Raji (cell line): ENCODE data around the gene PLA2G4B.

Source experiments
- POLR2A ChIP-seq: IDR thresholded peaks from 2 replicates; pipeline ENCODE4 v1.6.1; 2011; ENCODE audit warnings: low read depth, low read length, control low read depth; ENCODE audit not compliant: insufficient read depth

PLA2G4B gene

GRCh38 chr15:41878355-41878699, 39.7 kb downstream of the PLA2G4B start:
- TF ChIP-seq POLR2A: no peak

- TF ChIP-seq POLR2A: no peak
Measured at GRCh38 chr15:41879321-41879845, 40.7 kb downstream of the PLA2G4B start.

- no peak for TF ChIP-seq POLR2A
Measured at GRCh38 chr15:41880156-41880877, 41.7 kb downstream of the PLA2G4B start.

GRCh38 chr15:41881086-41881485, 42.4 kb downstream of the PLA2G4B start:
- TF ChIP-seq POLR2A: no peak

- no peak for TF ChIP-seq POLR2A
Measured at GRCh38 chr15:41881550-41881919, 42.9 kb downstream of the PLA2G4B start.

- no peak for TF ChIP-seq POLR2A
Measured at GRCh38 chr15:41881920-41882688, 43.5 kb downstream of the PLA2G4B start.

GRCh38 chr15:41882689-41883483, 44.2 kb downstream of the PLA2G4B start:
- no peak for TF ChIP-seq POLR2A

- no peak for TF ChIP-seq POLR2A
Measured at GRCh38 chr15:41883484-41883825, 44.8 kb downstream of the PLA2G4B start.

- TF ChIP-seq POLR2A: no peak
Measured at GRCh38 chr15:41884458-41884857, 45.8 kb downstream of the PLA2G4B start.

GRCh38 chr15:41885321-41885720, 46.7 kb downstream of the PLA2G4B start:
- TF ChIP-seq POLR2A: no peak

GRCh38 chr15:41885841-41886240, 47.2 kb downstream of the PLA2G4B start:
- TF ChIP-seq POLR2A: no peak

GRCh38 chr15:41886741-41887140, 48.1 kb downstream of the PLA2G4B start:
- no peak for TF ChIP-seq POLR2A

GRCh38 chr15:41887161-41887560, 48.5 kb downstream of the PLA2G4B start:
- no peak for TF ChIP-seq POLR2A

GRCh38 chr15:41887893-41888292, 49.2 kb downstream of the PLA2G4B start:
- TF ChIP-seq POLR2A: no peak

- no peak for TF ChIP-seq POLR2A
Measured at GRCh38 chr15:41888662-41889253, 50.1 kb downstream of the PLA2G4B start.

- no peak for TF ChIP-seq POLR2A
Measured at GRCh38 chr15:41890050-41890690, 51.5 kb downstream of the PLA2G4B start.
